GM23248 (cell line): ENCODE data around the gene SWAP70.

Source experiments
- EZH2 ChIP-seq: fragments of 200-600 bp; sonication (generic); IDR thresholded peaks from 2 replicates; pipeline ENCODE4 v1.6.1; 2018; ENCODE audit warnings: antibody characterized with exemption, mild to moderate bottlenecking; ENCODE audit not compliant: insufficient read depth, poor library complexity, severe bottlenecking
- EZH2phosphoT487 ChIP-seq: fragments of 200-600 bp; sonication (generic); IDR thresholded peaks from 2 replicates; pipeline ENCODE4 v1.6.1; 2018; ENCODE audit warnings: antibody characterized with exemption, moderate library complexity, mild to moderate bottlenecking, low read depth; ENCODE audit not compliant: insufficient read depth

DNA sequence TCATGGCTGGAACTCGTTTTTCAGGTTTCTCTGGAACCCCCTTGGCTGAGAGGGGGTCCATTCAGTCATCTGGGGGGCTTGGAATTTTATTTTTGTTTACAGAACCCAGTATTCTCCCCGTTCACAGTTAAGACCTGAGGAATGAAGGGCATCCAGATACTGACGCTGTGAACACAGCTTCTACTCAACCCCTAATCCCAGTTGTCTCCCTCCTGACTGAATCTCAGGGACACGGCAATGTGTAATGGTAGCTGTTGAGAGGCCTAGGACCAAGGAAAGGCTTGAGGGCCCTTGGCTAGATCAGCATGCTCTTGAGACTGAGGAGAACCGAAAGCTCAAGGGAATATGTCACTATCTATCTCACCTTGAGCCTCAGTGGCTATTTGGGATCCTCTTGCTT is 113.6 kb downstream of the SWAP70 start:
- TF ChIP-seq EZH2phosphoT487: no peak
- TF ChIP-seq EZH2: no peak
